Superior temporal gyrus (tissue), 1 donor: ENCODE data around the gene ATP1A2.
"Not testable (repeated sequence)": the region's sequence is repeated elsewhere in the genome, so short reads cannot be mapped to it uniquely, and the experiment has no call there.

ENCODE experiments used
- DNase-seq: peaks from one replicate; pipeline ENCODE4 v3.0.0-alpha.2; 2016; ENCODE audit errors: extremely low spot score

Gene ATP1A2

GRCh38 chr1:160101037-160101716, 14.4 kb upstream of the ATP1A2 start:
- peak; percentile 96 for DNase-seq

GRCh38 chr1:160101717-160102522, 13.6 kb upstream of the ATP1A2 start:
- DNase-seq = peak; percentile 85

GRCh38 chr1:160103658-160104408, 11.7 kb upstream of the ATP1A2 start:
- peak; percentile 81 for DNase-seq

GRCh38 chr1:160104486-160104885, 11.1 kb upstream of the ATP1A2 start:
- DNase-seq = peak; percentile 56

GRCh38 chr1:160105155-160105554, 10.4 kb upstream of the ATP1A2 start:
- DNase-seq = no peak

- DNase-seq = no peak
Measured at GRCh38 chr1:160107512-160107911, 8.0 kb upstream of the ATP1A2 start.

GRCh38 chr1:160108888-160109662, 6.5 kb upstream of the ATP1A2 start:
- DNase-seq = peak; percentile 69

- no peak for DNase-seq
Measured at GRCh38 chr1:160109686-160110085, 5.9 kb upstream of the ATP1A2 start.

GRCh38 chr1:160111462-160111861, 4.1 kb upstream of the ATP1A2 start:
- not testable (repeated sequence) for DNase-seq

- DNase-seq = no peak
Measured at GRCh38 chr1:160112357-160112756, 3.2 kb upstream of the ATP1A2 start.

- no peak for DNase-seq
Measured at GRCh38 chr1:160113407-160113806, 2.2 kb upstream of the ATP1A2 start.

GRCh38 chr1:160114085-160114484, 1.5 kb upstream of the ATP1A2 start:
- no peak for DNase-seq

- peak; percentile 41 for DNase-seq
Measured at GRCh38 chr1:160116283-160117147, 956 bp downstream of the ATP1A2 start.

GRCh38 chr1:160117300-160117699, 1.7 kb downstream of the ATP1A2 start:
- DNase-seq = no peak

GRCh38 chr1:160117709-160118183, 2.2 kb downstream of the ATP1A2 start:
- DNase-seq = peak; percentile 72

- peak; percentile 28 for DNase-seq
Measured at GRCh38 chr1:160118928-160119327, 3.4 kb downstream of the ATP1A2 start.

GRCh38 chr1:160120797-160121196, 5.2 kb downstream of the ATP1A2 start:
- DNase-seq = no peak

GRCh38 chr1:160121388-160121787, 5.8 kb downstream of the ATP1A2 start:
- no peak for DNase-seq

- no peak for DNase-seq
Measured at GRCh38 chr1:160122978-160123495, 7.5 kb downstream of the ATP1A2 start.

- no peak for DNase-seq
Measured at GRCh38 chr1:160123726-160124125, 8.2 kb downstream of the ATP1A2 start.
